HEK293 (cell line): ENCODE measurements around the gene MTHFD1L.

Source experiments
- BCL11B ChIP-seq: fragments of 450-650 bp; formaldehyde crosslinking; IDR thresholded peaks from 2 replicates; pipeline ENCODE4 v1.5.1; 2016; ENCODE audit warnings: low read depth, missing biosample characterization, missing genetic modification characterization
- CTCF ChIP-seq: fragments of 450-650 bp; formaldehyde crosslinking; IDR thresholded peaks from 2 replicates; pipeline ENCODE4 v1.5.1; 2016; ENCODE audit warnings: missing biosample characterization, missing genetic modification characterization
- ZBTB7A ChIP-seq: fragments of 450-650 bp; formaldehyde crosslinking; IDR thresholded peaks from 2 replicates; pipeline ENCODE4 v1.5.1; 2016; ENCODE audit warnings: low read depth, missing biosample characterization, missing genetic modification characterization
- ZNF362 ChIP-seq: fragments of 450-650 bp; formaldehyde crosslinking; IDR thresholded peaks from 2 replicates; pipeline ENCODE4 v1.5.1; 2016; ENCODE audit warnings: missing biosample characterization, missing genetic modification characterization

GRCh38 chr6:151075527-151075926 lies 210.0 kb downstream of the MTHFD1L start:
- TF ChIP-seq BCL11B (tag by site-specific recombination) (no peak), CTCF (tag by site-specific recombination) (no peak), ZBTB7A (tag by site-specific recombination) (no peak), ZNF362 (tag by site-specific recombination) (no peak)
